ENCODE data around the gene KLHL8.

The KLHL8 gene

DNA sequence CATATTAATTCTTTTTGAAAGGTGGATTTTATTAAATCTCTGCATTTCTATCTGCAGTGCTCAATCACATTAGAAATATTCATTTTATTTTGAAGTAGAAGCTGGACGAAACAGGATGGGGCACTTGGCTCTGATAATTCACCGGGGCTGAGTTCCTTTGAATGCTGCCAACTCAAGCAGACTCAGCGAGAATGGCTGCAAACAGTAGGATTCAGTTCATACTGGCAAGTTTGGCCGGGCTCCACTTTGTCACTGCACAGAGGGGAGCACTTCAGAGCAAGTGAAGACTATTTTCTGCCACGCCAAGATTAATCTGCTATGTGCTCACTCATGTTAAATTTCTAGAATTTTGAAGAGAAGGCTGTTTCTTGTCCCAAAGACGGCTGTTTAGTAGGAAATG, 30.7 kb upstream of the KLHL8 start:
- Histone ChIP-seq H4K20me1 (ENCODE audit: insufficient read depth) (no peaks in the 10 kb centered on the region), H3K27ac (no peak overlapping the region), H3K36me3 (ENCODE audit: insufficient read depth) (no peaks in the 10 kb centered on the region), H3K4me3 (IDR thresholded peaks at IDR 0.05; ENCODE audit: insufficient read depth, low read depth, low read length) (no peak overlapping the region), H3K4me1 (ENCODE audit: low read depth, poor library complexity, severe bottlenecking) (no peaks in the 10 kb centered on the region), H3K27me3 (ENCODE audit: insufficient read depth, low read depth) (no peaks in the 10 kb centered on the region), H2AFZ (ENCODE audit: low read depth) (no peak overlapping the region), H3K4me2 (no peak overlapping the region), H3K79me2 (ENCODE audit: insufficient read depth, low read depth) (no peaks in the 10 kb centered on the region), H3K9ac (no peak overlapping the region)
- TF ChIP-seq, protein P1, sequence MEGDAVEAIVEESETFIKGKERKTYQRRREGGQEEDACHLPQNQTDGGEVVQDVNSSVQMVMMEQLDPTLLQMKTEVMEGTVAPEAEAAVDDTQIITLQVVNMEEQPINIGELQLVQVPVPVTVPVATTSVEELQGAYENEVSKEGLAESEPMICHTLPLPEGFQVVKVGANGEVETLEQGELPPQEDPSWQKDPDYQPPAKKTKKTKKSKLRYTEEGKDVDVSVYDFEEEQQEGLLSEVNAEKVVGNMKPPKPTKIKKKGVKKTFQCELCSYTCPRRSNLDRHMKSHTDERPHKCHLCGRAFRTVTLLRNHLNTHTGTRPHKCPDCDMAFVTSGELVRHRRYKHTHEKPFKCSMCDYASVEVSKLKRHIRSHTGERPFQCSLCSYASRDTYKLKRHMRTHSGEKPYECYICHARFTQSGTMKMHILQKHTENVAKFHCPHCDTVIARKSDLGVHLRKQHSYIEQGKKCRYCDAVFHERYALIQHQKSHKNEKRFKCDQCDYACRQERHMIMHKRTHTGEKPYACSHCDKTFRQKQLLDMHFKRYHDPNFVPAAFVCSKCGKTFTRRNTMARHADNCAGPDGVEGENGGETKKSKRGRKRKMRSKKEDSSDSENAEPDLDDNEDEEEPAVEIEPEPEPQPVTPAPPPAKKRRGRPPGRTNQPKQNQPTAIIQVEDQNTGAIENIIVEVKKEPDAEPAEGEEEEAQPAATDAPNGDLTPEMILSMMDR (conservative IDR thresholded peaks at IDR 0.05; ENCODE audit: low read depth, low read length) = no peak

DNA sequence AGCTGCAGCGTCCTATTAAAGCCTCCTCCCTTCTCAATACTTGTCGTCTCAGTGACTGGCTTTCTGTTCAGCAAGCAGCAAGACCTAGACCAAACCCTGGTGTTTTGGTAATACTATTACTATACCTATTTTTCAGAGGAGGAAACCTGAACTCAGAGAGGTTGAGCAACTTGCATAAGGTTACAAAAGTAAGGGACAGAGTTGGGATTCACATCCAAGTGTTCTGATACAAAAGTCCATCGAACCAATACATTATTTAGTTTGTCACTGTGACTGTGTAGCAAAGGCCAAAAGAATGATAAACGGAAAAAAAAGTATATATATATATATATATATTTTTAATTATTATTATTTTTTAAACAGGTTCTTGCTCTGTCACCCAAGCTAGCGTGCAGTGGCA, 29.9 kb upstream of the KLHL8 start:
- Histone ChIP-seq H3K4me2 (no peak overlapping the region), H3K36me3 (ENCODE audit: insufficient read depth) (no peaks in the 10 kb centered on the region), H3K9ac (no peak overlapping the region), H3K4me3 (IDR thresholded peaks at IDR 0.05; ENCODE audit: insufficient read depth, low read depth, low read length) (no peak overlapping the region), H3K27ac (no peak overlapping the region), H3K79me2 (ENCODE audit: insufficient read depth, low read depth) (no peaks in the 10 kb centered on the region), H3K27me3 (ENCODE audit: insufficient read depth, low read depth) (no peaks in the 10 kb centered on the region), H2AFZ (ENCODE audit: low read depth) (no peak overlapping the region), H3K4me1 (ENCODE audit: low read depth, poor library complexity, severe bottlenecking) (no peaks in the 10 kb centered on the region), H4K20me1 (ENCODE audit: insufficient read depth) (no peaks in the 10 kb centered on the region)
- TF ChIP-seq, protein P1 (conservative IDR thresholded peaks at IDR 0.05; ENCODE audit: low read depth, low read length) = no peak

DNA sequence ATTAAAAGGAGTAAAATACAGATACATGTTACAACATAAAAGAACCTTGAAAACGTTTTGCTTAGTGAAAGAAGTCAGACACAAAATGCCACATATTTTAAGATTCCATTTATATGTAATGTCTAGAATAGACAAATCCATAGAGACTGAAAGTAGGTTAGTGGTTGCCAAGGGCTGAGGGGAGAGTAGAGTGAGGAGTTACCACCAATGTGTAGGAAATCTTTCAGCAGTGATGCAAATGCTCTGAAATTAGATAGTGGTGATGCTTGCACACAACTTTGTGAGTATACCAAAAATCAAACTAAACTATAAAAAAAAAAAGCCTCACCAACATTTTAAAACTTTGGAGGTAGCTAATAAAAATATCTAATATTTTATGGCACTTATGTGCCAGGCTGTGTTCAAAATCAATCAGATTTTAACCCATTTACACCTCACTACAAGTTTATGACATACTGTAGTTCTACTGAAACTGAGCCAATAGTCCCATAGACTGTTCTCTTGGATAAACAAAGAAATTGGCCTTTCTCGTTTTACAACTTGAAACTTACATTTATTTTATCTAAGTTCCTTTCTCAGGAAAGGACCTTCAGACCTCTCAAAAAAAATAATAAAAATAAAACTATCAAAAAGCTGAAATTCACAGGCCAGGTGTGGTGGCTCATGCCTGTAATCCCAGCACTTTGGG, 29.1 kb upstream of the KLHL8 start:
- H3K4me2 ChIP-seq = no peak overlapping the region
- H3K27me3 ChIP-seq (ENCODE audit: insufficient read depth, low read depth) = no peaks in the 10 kb centered on the region
- no peaks in the 10 kb centered on the region for H3K79me2 ChIP-seq (ENCODE audit: insufficient read depth, low read depth)
- no peak overlapping the region for H3K27ac ChIP-seq
- TF ChIP-seq, protein P1 (conservative IDR thresholded peaks at IDR 0.05; ENCODE audit: low read depth, low read length) = no peak
- H3K4me1 ChIP-seq (ENCODE audit: low read depth, poor library complexity, severe bottlenecking) = no peaks in the 10 kb centered on the region
- H3K36me3 ChIP-seq (ENCODE audit: insufficient read depth) = no peaks in the 10 kb centered on the region
- H3K4me3 ChIP-seq (IDR thresholded peaks at IDR 0.05; ENCODE audit: insufficient read depth, low read depth, low read length) = no peak overlapping the region
- H4K20me1 ChIP-seq (ENCODE audit: insufficient read depth) = no peaks in the 10 kb centered on the region
- H2AFZ ChIP-seq (ENCODE audit: low read depth) = no peak overlapping the region
- no peak overlapping the region for H3K9ac ChIP-seq

DNA sequence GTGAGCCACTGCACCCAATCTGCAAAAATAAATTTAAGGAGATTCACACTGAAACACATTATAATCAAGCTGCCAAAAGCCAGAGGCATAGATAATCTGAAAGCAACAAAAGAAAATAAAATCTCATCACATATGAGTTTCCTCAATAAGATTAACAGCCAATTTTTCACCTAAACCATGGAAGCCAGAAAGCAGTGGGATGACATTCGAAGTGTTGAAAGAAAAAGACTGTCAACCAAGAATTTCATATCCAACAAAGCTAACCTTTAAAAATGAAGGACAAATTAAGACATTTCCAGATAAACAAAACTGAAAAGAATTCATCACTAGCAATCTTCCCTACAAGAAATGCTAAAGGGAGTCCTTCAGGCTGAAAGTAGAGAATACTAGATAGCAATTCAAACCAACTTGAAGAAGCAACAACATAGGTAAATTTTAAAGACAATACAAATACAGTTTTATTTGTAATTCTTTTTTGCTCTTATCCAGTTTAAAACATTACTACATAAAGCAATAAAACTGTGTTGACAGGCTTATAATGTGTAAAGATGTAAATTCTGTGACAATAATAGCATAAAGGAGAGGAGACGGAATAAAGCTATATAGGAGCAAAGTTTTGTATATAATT, 23.1 kb upstream of the KLHL8 start:
- Histone ChIP-seq H3K4me3 (IDR thresholded peaks at IDR 0.05; ENCODE audit: insufficient read depth, low read depth, low read length) (no peak overlapping the region), H3K9ac (no peak overlapping the region), H3K36me3 (ENCODE audit: insufficient read depth) (no peaks in the 10 kb centered on the region), H3K27ac (no peak overlapping the region), H4K20me1 (ENCODE audit: insufficient read depth) (no peaks in the 10 kb centered on the region), H3K4me2 (no peak overlapping the region), H3K4me1 (ENCODE audit: low read depth, poor library complexity, severe bottlenecking) (no peaks in the 10 kb centered on the region), H2AFZ (ENCODE audit: low read depth) (no peak overlapping the region), H3K79me2 (ENCODE audit: insufficient read depth, low read depth) (no peaks in the 10 kb centered on the region), H3K27me3 (ENCODE audit: insufficient read depth, low read depth) (no peaks in the 10 kb centered on the region)
- TF ChIP-seq, protein P1 (conservative IDR thresholded peaks at IDR 0.05; ENCODE audit: low read depth, low read length) = no peak

Measured in KMS-11 (cell line).